Stimulated activated CD4-positive, alpha-beta T cell treated with anti-CD3 and anti-CD28 coated beads, Interleukin-4, amount 100 ng/mL, for 48 hours (primary cell): ENCODE measurements around the gene ATRN.
"Not testable (repeated sequence)": the region's sequence is repeated elsewhere in the genome, so short reads cannot be mapped to it uniquely, and the experiment has no call there.

ENCODE experiments used
- DNase-seq, 2 donors: peaks; one replicate each; pipeline ENCODE4 v3.0.0-alpha.2; 2020; ENCODE audit warnings: low read depth in 2 of 2

The ATRN gene

DNA sequence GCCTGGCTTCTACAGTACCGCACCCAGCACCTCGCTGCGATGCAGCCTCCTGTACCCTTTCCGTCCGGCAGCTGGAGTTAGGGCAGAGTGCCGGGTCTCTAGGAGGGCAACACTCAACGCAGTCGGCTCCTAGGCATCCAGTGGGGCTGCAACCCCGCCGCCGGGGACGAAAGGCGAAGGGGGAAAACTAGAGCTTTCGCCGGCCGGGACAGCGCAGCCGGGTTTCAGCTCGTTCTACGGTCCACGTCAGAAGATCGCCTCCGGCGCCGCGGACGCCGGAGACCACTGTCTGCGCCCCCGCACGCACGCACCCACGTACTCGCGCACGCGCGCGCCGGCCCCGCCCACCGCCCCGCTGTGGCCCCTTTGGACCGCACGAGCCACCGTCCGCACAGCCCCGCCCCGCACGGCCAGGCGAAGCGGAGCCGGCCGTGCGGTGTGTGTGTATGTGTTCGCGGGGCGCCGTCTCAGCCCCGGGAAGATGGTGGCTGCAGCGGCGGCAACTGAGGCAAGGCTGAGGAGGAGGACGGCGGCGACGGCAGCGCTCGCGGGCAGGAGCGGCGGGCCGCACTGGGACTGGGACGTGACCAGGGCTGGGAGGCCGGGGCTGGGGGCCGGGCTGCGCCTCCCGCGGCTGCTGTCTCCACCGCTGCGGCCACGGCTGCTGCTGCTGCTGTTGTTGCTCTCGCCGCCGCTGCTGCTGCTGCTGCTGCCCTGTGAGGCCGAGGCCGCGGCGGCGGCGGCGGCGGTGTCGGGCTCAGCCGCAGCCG, at the start of gene ATRN:
Gene ATRN (plus strand): TSS at position 392 of the 770 bp plus-strand sequence. CDS start 90 bp downstream, at position 482.
- DNase-seq: peak; percentile 91 to 92

DNA sequence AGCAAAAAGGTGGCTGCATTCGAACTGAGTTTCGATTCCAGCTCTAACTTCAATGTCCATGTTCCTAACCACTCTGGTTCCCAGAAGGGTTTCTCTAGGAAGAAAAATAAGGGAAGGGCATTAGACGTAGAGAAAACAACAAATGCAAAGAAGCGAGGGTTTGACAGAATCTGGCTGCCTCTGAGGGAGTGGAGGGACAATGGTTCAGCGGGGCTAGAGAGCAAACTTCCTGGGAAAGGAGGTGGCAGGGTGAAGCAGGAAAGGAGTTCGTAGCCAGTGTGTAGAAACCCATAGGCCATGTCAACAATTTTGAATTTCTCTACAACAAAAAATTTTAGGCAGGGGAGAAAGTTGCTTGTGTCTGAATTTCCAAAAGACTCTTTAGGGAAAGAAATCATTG, 48.8 kb upstream of the ATRN start:
- no peak for DNase-seq

DNA sequence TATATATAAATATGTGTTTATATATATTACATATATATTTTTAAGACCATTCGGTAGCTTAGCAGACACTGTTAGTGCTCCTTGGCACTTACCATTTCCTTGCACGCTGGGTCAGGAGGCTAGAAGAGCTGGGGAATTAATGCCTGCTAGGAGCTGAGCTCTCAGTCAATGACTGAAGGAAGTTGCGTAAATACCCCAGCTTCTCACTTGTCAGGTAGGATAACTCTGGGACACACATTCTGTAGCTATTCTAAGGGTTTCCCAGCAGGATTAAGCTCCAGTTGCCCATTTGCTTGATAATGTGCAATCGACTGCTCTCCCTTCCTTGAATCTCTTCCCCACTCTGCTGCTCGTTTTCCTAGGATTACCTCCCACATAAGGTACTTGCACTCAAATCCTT, 47.7 kb upstream of the ATRN start:
- no peak for DNase-seq

DNA sequence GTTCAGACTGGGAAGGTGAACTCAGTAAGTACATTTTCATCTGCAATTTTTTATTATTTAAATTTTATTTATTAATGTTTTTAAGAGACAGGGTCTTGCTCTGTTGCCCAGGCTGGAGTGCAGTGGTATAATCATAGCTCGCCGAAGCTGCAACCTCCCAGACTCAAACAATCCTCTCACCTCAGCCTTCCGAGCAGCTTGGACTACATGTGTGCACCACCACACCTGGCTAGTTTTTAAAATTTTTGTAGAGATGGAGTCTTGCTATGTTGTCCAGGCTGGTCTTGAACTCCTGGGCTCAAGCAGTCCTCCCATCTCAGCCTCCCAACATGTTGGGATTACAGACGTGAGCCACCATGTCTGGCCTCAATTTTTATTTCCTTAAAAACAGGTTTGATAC, 44.1 kb upstream of the ATRN start:
- not testable (repeated sequence) for DNase-seq

DNA sequence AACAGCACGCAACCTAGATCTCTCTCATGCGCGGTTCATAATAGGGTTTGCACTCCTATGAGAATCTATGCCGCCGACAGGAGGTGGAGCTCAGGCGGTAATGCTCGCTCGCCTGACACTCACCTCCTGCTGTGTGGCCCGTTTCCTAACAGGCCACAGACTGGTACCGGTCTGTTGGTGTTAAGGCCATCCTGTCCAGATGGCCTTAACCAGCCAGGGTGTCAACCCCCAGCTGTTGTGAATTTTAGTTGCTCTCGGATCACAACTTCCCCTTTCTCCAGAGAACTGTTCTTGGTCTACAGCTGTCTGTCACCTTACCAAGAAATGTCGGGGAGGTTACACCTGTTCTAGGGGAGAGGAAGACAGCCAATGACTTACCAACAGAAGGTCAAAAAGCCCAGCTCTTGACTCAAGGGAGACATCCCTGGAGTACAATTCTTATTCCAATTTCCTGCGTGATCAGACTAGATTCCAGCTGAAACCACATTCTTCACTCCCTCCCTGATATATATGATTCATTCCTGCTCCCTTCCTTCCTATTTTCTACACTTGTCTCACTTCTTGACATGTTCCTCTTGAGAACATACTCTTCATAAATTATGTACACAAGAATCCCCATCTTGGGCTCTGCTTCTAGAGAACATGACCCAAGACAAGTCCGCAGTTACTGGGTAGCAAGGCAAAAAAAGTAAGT, 40.3 kb upstream of the ATRN start:
- DNase-seq: no peak

DNA sequence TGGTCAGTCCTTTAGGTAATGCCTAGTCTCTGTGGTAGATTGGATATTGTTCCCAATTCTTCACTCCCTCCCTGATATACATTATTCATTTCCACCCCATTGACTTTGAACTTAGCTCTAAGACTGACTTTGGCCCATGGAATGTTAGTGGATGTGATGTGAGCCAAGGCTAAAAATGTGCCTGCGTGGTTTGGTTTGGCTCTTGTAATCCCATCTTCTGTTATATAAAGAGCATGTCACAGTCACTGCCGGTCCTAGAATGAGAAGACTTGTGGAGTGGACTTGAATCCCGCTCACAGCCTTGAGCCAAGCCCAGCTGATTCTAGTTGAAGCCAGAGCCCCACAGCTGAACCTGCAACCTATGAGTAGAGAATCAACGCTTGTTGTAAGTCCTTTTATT, 39.7 kb upstream of the ATRN start:
- DNase-seq: no peak

DNA sequence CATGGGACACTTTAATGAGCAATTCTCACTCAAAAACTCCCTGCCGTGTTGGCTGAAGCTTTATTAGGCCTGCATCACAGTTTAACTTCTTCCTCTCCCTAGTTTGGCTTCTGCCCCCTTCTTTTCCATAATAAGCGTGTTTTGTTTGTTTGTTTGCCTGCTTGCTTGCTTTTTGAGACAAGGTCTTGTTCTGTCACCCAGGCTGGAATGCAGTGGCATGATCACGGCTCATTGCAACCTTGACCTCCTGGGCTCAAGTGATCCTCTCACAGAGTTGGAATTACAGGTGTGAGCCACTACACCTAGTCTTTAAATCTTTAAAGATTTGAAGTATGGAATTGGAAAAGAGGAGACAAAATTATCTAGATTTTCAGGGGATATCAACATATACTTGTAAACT, 38.0 kb upstream of the ATRN start:
- no peak for DNase-seq

DNA sequence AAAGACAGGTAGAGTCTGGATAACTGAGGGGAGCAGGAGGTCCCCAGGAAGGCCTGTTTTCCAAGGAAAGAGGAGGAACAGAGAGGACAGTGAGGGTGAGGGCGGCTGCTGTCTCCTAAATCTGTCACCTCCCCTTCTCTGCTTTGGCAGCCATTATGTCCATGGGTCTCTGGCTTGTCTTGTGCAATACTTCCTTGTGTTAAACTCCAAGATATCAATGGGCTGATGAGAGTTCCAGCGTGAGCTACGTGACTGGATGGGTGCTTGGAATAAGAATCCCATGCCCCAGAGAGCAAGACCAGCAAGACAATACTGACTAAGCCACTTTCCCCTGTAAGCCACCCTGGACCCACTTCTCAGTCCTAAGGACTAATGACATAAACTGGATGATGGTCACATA, 37.1 kb upstream of the ATRN start:
- DNase-seq: no peak

DNA sequence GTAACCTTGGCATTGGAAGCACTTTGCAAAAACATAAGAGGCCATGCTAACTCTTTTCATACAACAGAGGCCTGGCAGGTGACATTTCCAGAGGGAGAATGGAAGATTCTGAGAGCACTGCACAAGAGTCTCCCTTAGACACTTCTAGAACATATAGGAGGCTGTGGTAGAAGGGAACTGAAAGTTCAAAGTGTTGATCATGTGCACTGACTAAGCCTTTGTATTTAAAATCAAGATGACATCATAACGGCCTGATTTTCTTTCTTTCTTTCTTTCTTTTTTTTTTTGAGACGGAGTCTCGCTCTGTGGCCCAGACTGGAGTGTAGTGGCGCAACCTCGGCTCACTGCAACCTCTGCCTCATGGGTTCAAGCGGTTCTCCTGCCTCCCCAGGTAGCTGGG, 36.6 kb upstream of the ATRN start:
- DNase-seq: no peak

DNA sequence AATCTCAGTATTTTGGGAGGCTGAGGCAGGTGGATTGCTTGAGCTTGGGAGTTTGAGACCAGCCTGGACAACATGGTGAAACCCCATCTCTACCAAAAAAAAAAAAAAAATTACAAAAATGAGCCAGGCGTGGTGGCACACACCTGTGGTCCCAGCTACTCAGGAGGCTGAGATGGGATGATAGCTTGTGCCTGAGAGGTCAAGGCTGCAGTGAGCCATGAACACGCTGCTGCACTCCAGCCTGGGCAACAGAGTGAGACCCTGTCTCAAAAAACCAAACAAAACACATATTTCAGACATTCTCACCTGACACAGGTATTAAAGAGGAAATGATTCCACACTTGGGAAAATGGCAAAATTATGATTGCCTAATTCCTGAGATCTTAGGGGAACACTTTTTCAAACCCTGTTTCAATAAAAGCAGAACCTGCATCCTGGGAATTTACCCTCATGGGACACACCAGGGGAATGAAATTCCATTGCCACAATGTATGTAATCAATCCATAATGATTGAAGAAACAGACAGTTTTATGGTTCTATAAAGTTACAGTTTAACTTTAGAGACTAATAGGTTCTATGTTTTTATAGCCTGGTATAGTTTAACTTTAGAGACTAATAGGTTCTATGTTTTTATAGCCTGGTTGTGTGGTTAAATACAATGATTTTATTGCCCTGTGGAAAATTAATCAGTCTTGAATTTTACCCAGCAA, 33.8 kb upstream of the ATRN start:
- DNase-seq: no peak

DNA sequence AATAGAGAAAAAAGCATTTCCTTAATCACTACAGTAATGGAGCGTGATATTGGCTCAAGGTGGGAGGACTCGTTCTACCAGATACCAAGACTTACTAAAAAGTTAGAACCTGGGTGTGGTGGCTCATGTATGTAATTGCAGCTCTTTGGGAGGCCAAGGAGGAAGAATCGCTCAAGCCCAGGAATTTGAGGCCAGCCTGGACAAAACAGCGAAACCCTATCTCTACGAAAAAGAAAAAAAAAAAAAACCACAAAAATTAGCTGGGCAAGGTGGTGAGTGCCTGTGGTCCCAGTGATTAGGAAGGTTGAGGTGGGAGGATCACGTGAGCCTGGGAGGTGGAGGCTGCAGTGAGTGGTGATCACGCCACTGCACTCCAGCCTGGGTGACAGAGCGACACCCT, 24.0 kb upstream of the ATRN start:
- no peak for DNase-seq

DNA sequence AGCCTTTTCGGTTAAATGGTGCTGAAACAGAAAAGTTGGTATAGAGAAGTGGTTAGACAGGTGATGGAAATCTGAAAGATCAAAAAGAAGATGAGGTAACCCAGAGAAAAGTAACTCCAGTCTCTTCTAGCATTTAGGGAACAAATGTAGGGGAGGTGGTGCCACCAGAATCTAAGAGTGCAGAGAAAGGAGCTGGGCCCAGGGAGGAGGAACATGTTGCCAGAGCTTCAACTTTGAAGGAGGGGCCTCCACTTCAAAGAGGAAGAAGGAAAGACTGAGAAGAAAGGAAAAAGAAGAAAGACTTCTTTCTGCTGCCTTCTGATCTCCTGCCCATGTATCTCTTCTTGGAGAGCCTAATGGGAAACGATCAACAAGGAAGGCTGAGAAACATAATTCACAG, 23.5 kb upstream of the ATRN start:
- DNase-seq: no peak

DNA sequence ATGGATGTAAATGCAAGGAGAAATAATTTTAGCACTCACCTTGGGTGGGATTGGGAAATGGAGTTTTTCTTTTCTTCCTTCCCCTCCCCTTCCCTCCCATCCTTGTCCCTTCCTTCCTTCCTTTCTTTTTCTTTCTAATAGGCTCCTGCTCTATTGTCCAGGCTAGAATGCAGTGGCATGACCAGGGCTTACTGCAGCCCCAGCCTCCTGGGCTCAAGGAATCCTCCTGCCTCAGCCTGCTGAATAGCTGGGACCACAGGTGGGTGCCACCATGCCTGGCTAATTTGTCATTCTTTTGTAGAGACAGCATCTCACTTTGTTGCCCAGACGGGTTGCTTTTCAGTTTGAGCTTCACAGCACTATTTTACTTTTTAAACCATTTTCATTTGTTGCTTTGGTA, 21.5 kb upstream of the ATRN start:
- DNase-seq: no peak

DNA sequence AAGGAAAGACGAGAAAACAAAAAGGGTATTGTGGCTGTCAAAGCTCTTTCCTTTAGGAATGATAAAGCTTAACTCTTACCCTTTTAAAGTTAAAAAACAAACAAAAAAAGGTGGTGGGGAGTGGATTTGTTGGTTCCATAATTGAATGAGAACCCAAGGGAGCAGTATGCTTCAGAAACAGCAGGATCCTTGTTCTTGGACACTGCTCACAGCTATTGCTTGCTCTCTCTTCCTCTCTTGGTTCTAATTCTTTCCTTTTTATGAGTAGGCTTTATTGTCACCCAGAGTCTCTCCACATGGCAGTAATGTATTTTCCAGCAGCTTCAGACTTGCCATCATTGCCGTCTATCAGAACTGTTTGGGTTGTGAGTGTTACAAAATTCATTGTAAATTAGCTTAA, 18.7 kb upstream of the ATRN start:
- no peak for DNase-seq

DNA sequence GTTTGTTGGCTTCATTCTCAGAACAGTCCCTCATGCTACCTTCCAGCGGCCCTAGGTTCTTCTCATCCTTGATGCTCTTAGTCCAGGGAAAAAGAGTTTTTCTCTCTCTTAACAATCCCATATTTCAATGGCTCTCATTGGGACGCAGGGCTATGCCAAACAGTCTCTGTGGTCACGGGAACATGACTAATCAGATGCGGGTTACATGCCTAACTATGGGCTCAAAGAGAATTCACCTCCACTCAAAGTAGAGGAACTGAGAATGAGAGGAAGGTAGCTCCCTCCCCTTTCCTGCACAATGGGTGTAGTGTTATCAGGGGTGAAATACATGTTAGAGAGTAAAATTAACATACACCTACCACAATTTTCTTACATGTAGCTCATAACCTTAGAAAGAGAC, 18.1 kb upstream of the ATRN start:
- DNase-seq: no peak

DNA sequence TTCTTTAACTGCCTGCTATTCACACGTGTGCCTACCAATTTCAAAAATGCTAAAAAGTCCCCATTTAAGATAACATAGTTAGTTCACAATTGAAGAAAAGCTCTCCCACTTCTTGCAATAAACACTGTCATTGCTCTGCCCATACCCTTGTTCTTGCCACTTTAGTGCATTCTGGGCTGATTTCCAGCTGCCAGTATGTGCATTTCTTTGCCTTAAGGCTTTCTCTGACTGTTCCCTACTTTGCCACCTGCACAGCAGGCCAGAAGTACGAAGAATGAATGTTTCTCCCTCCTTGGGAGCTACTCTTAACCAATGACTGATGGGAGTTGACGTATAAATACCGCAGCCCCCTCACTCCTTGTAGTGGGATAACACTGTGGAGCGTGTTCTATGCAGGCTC, 16.0 kb upstream of the ATRN start:
- no peak for DNase-seq

DNA sequence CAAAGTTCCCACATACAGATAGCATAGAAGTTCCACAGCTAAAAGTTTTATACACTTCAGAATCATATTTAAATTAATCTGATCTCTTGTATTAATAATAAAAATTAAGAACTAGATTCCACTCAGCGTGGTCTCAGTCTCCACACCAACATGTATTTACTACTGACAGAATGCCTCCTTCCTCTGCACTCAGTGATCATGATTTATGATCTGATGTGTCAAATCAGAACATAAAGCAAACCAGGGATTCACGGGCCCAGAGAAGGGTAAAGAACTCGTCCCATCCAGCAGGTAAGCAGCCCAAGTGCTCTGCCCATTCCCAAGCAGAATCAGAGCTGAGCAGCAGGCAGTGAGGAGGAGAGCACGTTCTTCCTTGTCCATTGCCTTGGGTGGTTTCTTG, 14.2 kb upstream of the ATRN start:
- no peak for DNase-seq

DNA sequence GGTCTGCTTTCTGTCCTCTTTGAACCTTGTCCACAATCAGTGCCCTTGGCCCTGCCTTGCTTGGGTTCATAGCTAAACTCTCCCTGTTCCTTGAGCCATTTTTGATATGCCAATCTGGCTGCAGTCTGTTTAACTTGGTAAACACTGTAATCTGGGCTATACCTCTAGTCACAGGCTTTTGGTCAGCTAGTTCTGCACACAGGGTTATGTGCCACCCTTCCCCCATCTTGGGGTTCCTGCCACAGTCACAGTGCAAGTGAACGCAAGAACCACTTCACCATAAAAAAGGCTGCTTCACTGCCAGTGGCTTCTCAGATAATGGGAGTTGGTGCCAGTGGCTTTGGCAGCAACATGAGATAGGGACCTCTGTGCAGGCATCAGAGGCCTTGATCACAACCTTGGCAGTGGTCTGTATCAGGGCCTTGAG, 10.9 kb upstream of the ATRN start:
- DNase-seq: no peak

DNA sequence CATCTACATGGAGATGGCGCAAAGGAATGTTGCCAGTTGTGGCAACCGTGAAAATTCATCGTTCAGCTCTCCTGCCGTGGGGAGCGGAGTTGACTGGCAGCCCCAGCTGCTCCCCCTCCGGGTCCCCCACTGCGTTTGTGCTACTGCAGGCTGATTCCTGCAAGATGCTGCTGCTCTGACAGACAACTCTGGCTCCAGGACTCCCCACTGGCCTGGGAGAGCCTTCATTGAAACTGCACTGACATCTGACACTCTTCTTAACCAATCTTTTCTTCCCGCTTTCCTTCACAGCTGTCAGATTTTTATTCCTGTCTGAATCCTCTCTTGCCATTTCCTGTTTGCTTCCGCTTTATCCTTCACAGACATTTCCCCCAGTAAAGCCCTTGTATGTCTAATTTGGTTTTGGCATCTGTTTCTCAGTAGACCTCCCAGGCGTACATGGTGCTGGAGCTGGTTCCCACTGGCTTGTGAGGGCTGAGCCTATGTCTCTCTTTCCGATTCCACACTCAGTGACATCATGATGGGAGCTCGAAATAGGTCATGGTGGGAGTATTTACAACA, 9.5 kb upstream of the ATRN start:
- DNase-seq: no peak

DNA sequence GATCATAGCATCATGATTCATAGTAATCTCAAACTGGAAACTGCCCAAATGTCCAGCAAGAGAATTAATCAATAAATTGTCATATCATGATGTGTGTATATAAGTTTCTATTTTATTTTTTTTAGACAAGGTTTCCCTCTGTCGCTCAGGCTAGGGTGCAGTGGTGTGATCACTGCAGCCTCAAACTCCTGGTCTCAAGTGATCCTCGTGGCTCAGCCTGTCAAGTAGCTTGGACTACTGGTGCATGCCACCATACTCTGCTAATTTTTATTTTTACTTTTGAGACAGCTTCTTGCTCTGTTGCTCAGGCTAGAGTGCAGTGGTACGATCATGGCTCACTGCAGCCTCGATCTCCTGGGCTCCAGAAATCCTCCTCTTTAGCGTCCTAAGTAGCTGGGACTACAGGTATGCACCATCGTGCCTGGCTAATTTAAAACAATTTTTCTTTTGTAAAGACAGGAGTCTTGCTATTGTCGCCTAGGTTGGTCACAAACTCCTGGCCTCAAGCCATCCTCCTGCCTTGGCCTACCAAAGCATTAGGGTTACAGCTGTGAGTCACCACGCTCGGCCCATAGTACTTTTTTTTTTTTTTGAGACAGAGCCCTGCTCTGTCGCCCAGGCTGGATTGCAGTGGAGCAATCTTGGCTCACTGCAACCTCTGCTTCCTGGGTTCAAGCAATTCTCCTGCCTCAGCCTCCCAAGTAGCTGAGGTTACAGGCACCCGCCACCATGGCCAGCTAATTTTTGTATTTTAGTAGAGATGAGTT, 8.7 kb upstream of the ATRN start:
- no peak for DNase-seq

DNA sequence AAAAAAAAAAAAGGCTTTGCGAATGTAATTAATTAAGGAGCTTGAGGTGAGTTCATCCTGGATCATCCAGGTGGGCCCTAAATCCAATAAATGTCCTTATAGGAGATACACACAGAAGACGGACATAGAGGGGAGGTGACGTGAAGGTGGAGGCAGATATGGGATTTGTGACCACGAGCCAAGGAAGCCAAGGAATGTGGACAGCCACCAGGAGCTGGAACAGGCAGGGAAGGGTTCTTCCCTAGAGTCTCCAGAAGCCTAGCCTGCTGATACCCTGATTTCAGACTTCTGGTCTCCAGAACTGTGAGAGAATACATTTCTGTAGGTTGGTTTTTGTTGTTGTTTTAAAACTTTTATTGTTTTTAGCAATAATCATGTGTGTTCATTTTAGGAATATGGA, 6.7 kb upstream of the ATRN start:
- DNase-seq: no peak

DNA sequence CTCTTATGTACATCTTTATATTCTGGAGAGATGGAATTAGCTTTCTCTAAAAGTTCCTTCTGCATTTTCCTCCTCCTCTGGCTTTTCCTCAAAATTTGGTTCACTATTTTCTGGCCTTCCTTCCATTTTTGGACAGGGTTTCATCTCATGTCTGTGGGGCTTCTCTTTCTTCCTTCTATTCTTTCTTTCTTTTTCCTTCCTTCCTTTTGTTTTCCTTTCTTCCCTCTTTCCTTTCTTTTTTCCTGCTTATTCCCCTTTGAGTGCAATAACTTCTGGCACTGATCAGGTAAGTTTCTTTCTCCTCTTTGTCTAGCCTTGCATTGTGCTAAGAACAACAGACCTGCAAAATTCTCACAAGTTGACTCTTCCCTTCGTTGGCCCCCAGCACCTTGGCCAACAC, 5.5 kb upstream of the ATRN start:
- DNase-seq: no peak
